GM12891 (cell line): ENCODE data around the gene ITGB4.
"Not testable (repeated sequence)": the region's sequence is repeated elsewhere in the genome, so short reads cannot be mapped to it uniquely, and the experiment has no call there.

Experiments used
- DNase-seq: peaks from one replicate; pipeline ENCODE4 v3.0.0; 2011; ENCODE audit warnings: low spot score; ENCODE audit not compliant: insufficient read length
- FAIRE-seq: peaks from 2 replicates; lab custom pipeline; 2011; peaks lifted over from hg19 to GRCh38; lab: Jason Lieb, UNC
- PAX5 ChIP-seq: IDR thresholded peaks from 2 replicates; pipeline ENCODE4 v1.6.1; 2011; ENCODE audit warnings: low read length, moderate library complexity, mild to moderate bottlenecking; ENCODE audit not compliant: insufficient read depth, severe bottlenecking
- POLR2A ChIP-seq: IDR thresholded peaks from 2 replicates; pipeline ENCODE4 v1.6.1; 2011; ENCODE audit warnings: low read depth, low read length, control low read depth
- POLR2AphosphoS5 ChIP-seq: IDR thresholded peaks from 2 replicates; pipeline ENCODE4 v1.6.1; 2011; ENCODE audit warnings: low read depth, low read length, control low read depth
- POU2F2 ChIP-seq: IDR thresholded peaks from 2 replicates; pipeline ENCODE4 v1.6.1; 2011; ENCODE audit warnings: low read depth, mild to moderate bottlenecking, control low read depth, low read length, moderate library complexity
- SPI1 ChIP-seq: IDR thresholded peaks from 2 replicates; pipeline ENCODE4 v1.6.1; 2011; ENCODE audit warnings: low read depth, low read length, control low read depth
- TAF1 ChIP-seq: IDR thresholded peaks from 2 replicates; pipeline ENCODE4 v1.6.1; 2011; ENCODE audit warnings: low read depth, low read length, control low read depth

The ITGB4 gene

GRCh38 chr17:75778066-75778860 is 57.0 kb downstream of the ITGB4 start:
- peak; percentile 76 for TF ChIP-seq POLR2AphosphoS5
- TF ChIP-seq POLR2A = peak; percentile 23; the same call in 1 of the 2 replicates
- peak; percentile 74 for FAIRE-seq
- not testable (repeated sequence) for DNase-seq

- no peak for DNase-seq
- TF ChIP-seq POLR2A (no peak), PAX5 (no peak), TAF1 (no peak), POU2F2 (no peak), POLR2AphosphoS5 (no peak; the same call in 1 of the 2 replicates), SPI1 (no peak)
- no peak for FAIRE-seq
Observed at GRCh38 chr17:75778861-75779249, 57.6 kb downstream of the ITGB4 start.

GRCh38 chr17:75779250-75779986 is 58.2 kb downstream of the ITGB4 start:
- FAIRE-seq (peak; percentile 97), DNase-seq (peak; percentile 89)
- peak; percentile 99 for TF ChIP-seq TAF1
- TF ChIP-seq SPI1 = peak; percentile 60
- peak; percentile 100 for TF ChIP-seq POU2F2
- peak; percentile 100 for TF ChIP-seq POLR2A
- TF ChIP-seq POLR2AphosphoS5 = peak; percentile 100
- TF ChIP-seq PAX5 = no peak

GRCh38 chr17:75779987-75780889 is 59.0 kb downstream of the ITGB4 start:
- DNase-seq (no peak), FAIRE-seq (no peak)
- no peak for TF ChIP-seq TAF1
- no peak for TF ChIP-seq POLR2AphosphoS5
- no peak for TF ChIP-seq POLR2A
- TF ChIP-seq PAX5 = no peak
- no peak for TF ChIP-seq SPI1

GRCh38 chr17:75783069-75783783 is 62.0 kb downstream of the ITGB4 start:
- DNase-seq (no peak), FAIRE-seq (peak; percentile 31)
- TF ChIP-seq POLR2A (no peak), SPI1 (peak; percentile 89)

DNA sequence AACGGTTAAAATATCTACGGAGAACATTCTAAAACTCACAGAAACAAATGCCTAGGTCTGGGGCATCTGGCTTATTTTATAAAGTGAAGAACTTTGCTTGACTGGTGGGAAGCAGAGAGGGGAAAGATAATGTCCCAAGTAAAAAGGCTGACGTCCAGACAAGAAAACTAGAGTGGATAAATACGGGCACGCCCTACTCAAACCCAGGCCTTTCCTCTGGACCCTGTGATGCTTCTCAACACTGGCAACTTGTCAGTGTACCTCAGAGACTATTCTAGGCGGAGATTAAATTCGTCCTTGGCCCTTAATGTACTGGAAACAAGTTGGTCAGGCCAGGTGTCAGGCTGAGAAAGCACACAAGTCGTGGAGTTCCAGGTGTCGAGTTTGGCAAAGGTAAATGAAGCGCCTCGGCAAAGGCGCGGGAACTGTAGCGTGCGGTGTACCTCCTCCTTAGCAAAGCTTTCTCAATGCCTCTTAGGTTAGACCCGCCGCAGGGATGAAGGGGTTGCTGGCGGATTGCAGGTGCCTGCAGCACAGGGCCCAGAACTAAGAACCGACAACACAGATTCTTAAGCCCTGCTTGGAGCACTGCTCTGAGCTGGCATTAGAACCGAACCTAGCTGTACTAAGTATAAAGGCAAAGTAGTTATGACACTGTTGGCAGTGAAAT is 62.7 kb downstream of the ITGB4 start:
- no peak for TF ChIP-seq PAX5
- no peak for TF ChIP-seq POLR2AphosphoS5
- TF ChIP-seq SPI1 = no peak
- FAIRE-seq (no peak), DNase-seq (no peak)

DNA sequence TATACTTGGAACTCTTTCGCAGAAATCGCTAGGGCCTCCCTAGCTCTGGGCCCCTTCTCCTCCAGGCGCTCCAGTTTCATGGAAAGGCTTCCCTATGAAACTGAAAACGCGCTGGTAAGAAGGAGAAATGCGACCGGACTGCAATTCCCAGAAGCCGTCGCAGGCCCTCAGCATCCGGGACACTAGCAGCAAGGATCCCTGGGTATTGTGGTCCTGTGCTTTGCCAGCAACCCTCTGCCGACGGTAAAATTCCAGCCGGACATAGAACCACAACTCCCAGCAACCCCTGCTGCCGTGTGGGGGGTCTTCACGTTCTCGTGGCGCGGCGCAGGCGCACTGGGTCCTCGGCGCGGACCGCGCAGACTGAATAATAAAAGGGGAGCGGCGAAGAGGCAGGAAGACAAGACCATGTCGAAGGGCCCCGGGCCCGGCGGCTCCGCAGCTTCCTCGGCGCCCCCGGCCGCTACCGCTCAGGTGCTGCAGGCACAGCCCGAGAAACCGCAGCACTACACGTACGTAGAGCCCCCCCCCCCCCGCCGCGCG is 63.3 kb downstream of the ITGB4 start, which contains the start of gene UNK:
TSS of gene UNK (plus strand) at position 334 of the 543 bp plus-strand sequence. CDS start at position 409, 75 bp downstream.
- no peak for TF ChIP-seq POLR2A
- TF ChIP-seq SPI1 = no peak; the same call in 1 of the 2 replicates
- TF ChIP-seq POLR2AphosphoS5 = no peak
- peak; percentile 34; the same call in 1 of the 2 replicates for TF ChIP-seq POU2F2
- FAIRE-seq = peak; percentile 97

GRCh38 chr17:75785016-75785890 is 64.0 kb downstream of the ITGB4 start:
- no peak for DNase-seq
- peak; percentile 19 for TF ChIP-seq POU2F2
- peak; percentile 68 for TF ChIP-seq TAF1
- TF ChIP-seq PAX5 = no peak
- peak; percentile 79 for TF ChIP-seq POLR2A
- peak; percentile 90 for TF ChIP-seq POLR2AphosphoS5
- peak; percentile 48 for TF ChIP-seq SPI1
- no peak for FAIRE-seq

More for the DNA sequence above, 63.3 kb downstream of the ITGB4 start, which contains the start of gene UNK:
- DNase-seq = peak; percentile 81
